A673 (cell line): ENCODE results near the gene ANKRD30B. TPM values are rescaled to one million over a fixed set of nuclear protein-coding genes. Genes with fewer than 3 reads are reported as not detected.

Experiments used
- BruUV-seq: library from RNA; stranded (reverse); fragments of 400-500 nt; replicated peaks from 2 replicates; lab custom pipeline; 2021; lab: Mats Ljungman, UMichigan
- CTCF ChIA-PET: fragments of 300-600 bp; sonication (Branson Sonifier 250); formaldehyde crosslinking; loops from one replicate; lab custom pipeline; 2022; ENCODE audit warnings: antibody characterized with exemption; lab: Charles Lee
- POLR2A ChIA-PET: fragments of 300-600 bp; sonication (Branson Sonifier 250); formaldehyde crosslinking; loops from one replicate; lab custom pipeline; 2022; ENCODE audit warnings: antibody characterized with exemption; ENCODE audit not compliant: low non-redundant PET; lab: Charles Lee
- DNase-seq: peaks from one replicate; pipeline ENCODE4 v3.0.0-alpha.2; 2015; ENCODE audit warnings: low spot score
- H3K27ac ChIP-seq: fragments of 200-600 bp; sonication (generic); 2 replicates; pipeline ENCODE4 v1.5.1; 2016; ENCODE audit warnings: mixed run types, low read depth, mild to moderate bottlenecking, mixed read lengths, antibody characterized with exemption, low read length; ENCODE audit not compliant: poor library complexity, severe bottlenecking
- H3K27me3 ChIP-seq: fragments of 200-600 bp; sonication (generic); replicated peaks from 2 replicates; pipeline ENCODE4 v1.6.1; 2017; ENCODE audit warnings: mixed run types, low read depth, mild to moderate bottlenecking, mixed read lengths, antibody characterized with exemption, low read length; ENCODE audit not compliant: insufficient read depth, poor library complexity
- H3K36me3 ChIP-seq: fragments of 200-600 bp; sonication (generic); 2 replicates; pipeline ENCODE4 v1.6.1; 2016; ENCODE audit warnings: mixed run types, mild to moderate bottlenecking, mixed read lengths, antibody characterized with exemption, low read length; ENCODE audit not compliant: insufficient read depth, poor library complexity, severe bottlenecking
- H3K4me1 ChIP-seq: fragments of 200-600 bp; sonication (generic); 2 replicates; pipeline ENCODE4 v1.6.1; 2017; ENCODE audit warnings: mixed run types, mild to moderate bottlenecking, mixed read lengths, antibody characterized with exemption, low read length; ENCODE audit not compliant: insufficient read depth, poor library complexity, severe bottlenecking
- H3K4me3 ChIP-seq: fragments of 200-600 bp; sonication (generic); 2 replicates; pipeline ENCODE4 v1.5.1; 2016; ENCODE audit warnings: low read depth, mixed run types, mild to moderate bottlenecking, mixed read lengths, low read length; ENCODE audit not compliant: poor library complexity, severe bottlenecking
- H3K9me3 ChIP-seq: fragments of 200-600 bp; sonication (generic); 2 replicates; pipeline ENCODE4 v1.6.1; 2016; ENCODE audit warnings: mixed run types, low read depth, mild to moderate bottlenecking, mixed read lengths, antibody characterized with exemption, low read length; ENCODE audit not compliant: poor library complexity, severe bottlenecking
- CTCF ChIP-seq: fragments of 300-800, 200-600 bp; sonication (generic); conservative IDR thresholded peaks from 2 replicates; pipeline ENCODE4 v1.5.1; 2017; ENCODE audit warnings: low read depth, mild to moderate bottlenecking, antibody characterized with exemption, low read length, moderate library complexity, mixed read lengths
- EZH2 ChIP-seq: fragments of 200-600 bp; sonication (generic); IDR thresholded peaks from 2 replicates; pipeline ENCODE4 v1.6.1; 2017; ENCODE audit warnings: borderline replicate concordance, low read depth, mild to moderate bottlenecking, mixed read lengths, antibody characterized with exemption, low read length; ENCODE audit not compliant: poor library complexity, severe bottlenecking
- intact Hi-C: fragments of 100-400 bp; cut with micrococcal nuclease; formaldehyde crosslinking; loops from one replicate; pipeline ENCODE4 v1.10.0; 2022; ENCODE audit not compliant: unreplicated experiment
- total RNA-seq: library from RNA; stranded (reverse); gene quantifications from 2 replicates; pipeline ENCODE4 v1.2.3, GENCODE V29; 2021

Gene ANKRD30B
- total RNA-seq, 1 experiment from 2014 or later, result not detected

- Histone ChIP-seq H3K9me3 (peaks cover 13% of the 10 kb centered on the region), H3K4me3 (no peak overlapping the region)
- intact Hi-C loops, result no loop called here
These were observed 20.3 kb downstream of the ANKRD30B start for GRCh38 chr18:14768241-14768640.

GRCh38 chr18:14769381-14769780, 21.4 kb downstream of the ANKRD30B start:
- Histone ChIP-seq H3K27me3 (no peaks in the 10 kb centered on the region), H3K4me1 (no peaks in the 10 kb centered on the region), H3K4me3 (no peak overlapping the region), H3K36me3 (no peaks in the 10 kb centered on the region), H3K27ac (no peak overlapping the region), H3K9me3 (peaks cover 12% of the 10 kb centered on the region)
- ChIA-PET CTCF (no interaction called here), POLR2A (no interaction called here)
- TF ChIP-seq CTCF, result no peak
- no peak for TF ChIP-seq EZH2
- no TSS peak for BruUV-seq
- intact Hi-C loops, result no loop called here
- DNase-seq, result no peak

More at GRCh38 chr18:14768241-14768640, 20.3 kb downstream of the ANKRD30B start:
- no TSS peak for BruUV-seq
- POLR2A ChIA-PET, result no interaction called here
- Histone ChIP-seq H3K27ac (no peak overlapping the region), H3K36me3 (no peaks in the 10 kb centered on the region), H3K4me1 (no peaks in the 10 kb centered on the region), H3K27me3 (no peaks in the 10 kb centered on the region)
- CTCF ChIA-PET, result no interaction called here
- no peak for TF ChIP-seq EZH2
- no peak for TF ChIP-seq CTCF
- no peak for DNase-seq

- no TSS peak for BruUV-seq
- intact Hi-C loops, result no loop called here
- H3K9me3 ChIP-seq, result peaks cover 14% of the 10 kb centered on the region
- DNase-seq, result no peak
- H3K27ac ChIP-seq, result no peak overlapping the region
- ChIA-PET POLR2A (no interaction called here), CTCF (no interaction called here)
- no peak overlapping the region for H3K4me3 ChIP-seq
- no peaks in the 10 kb centered on the region for H3K36me3 ChIP-seq
- H3K27me3 ChIP-seq, result no peaks in the 10 kb centered on the region
- no peaks in the 10 kb centered on the region for H3K4me1 ChIP-seq
- TF ChIP-seq EZH2, result no peak
- no peak for TF ChIP-seq CTCF
These were observed 28.8 kb downstream of the ANKRD30B start for GRCh38 chr18:14776801-14777200.
